SJCRH30 (cell line): ENCODE results near the gene OR5H6. TPM values are rescaled to one million over a fixed set of nuclear protein-coding genes. Genes with fewer than 3 reads are reported as not detected.
"Not testable (repeated sequence)": the region's sequence is repeated elsewhere in the genome, so short reads cannot be mapped to it uniquely, and the experiment has no call there.

Experiments used
- DNase-seq, 2 experiments: peaks; one replicate each; pipeline ENCODE4 v3.0.0-alpha.2; 2015 to 2020
- H3K27ac ChIP-seq: fragments of 250-450 bp; sonication (Bioruptor Pico); 2 replicates; pipeline ENCODE4 v1.5.1; 2020; ENCODE audit warnings: mild to moderate bottlenecking, moderate library complexity
- H3K27me3 ChIP-seq: fragments of 250-450 bp; sonication (Bioruptor Pico); 2 replicates; pipeline ENCODE4 v1.5.1; 2020; ENCODE audit warnings: mild to moderate bottlenecking, moderate library complexity
- H3K36me3 ChIP-seq: fragments of 250-450 bp; sonication (Bioruptor Pico); 2 replicates; pipeline ENCODE4 v1.5.1; 2020; ENCODE audit warnings: mild to moderate bottlenecking, moderate library complexity
- H3K4me1 ChIP-seq: fragments of 250-450 bp; sonication (Bioruptor Pico); 2 replicates; pipeline ENCODE4 v1.5.1; 2020; ENCODE audit warnings: mild to moderate bottlenecking, moderate library complexity
- H3K4me3 ChIP-seq: fragments of 250-450 bp; sonication (Bioruptor Pico); 2 replicates; pipeline ENCODE4 v1.5.1; 2020; ENCODE audit warnings: mild to moderate bottlenecking, moderate library complexity
- H3K9me3 ChIP-seq: fragments of 250-450 bp; sonication (Bioruptor Pico); replicated peaks from 2 replicates; pipeline ENCODE4 v1.5.1; 2020; ENCODE audit warnings: mild to moderate bottlenecking, moderate library complexity
- total RNA-seq: library from RNA; depleted of rRNA; stranded (reverse); fragments of >200 nt; shearing (Covaris generic); gene quantifications from 2 replicates; pipeline ENCODE4 v1.2.3, GENCODE V29; 2014; rRNA removed

OR5H6 gene
- total RNA-seq: not detected in 2 replicates

- Histone ChIP-seq H3K4me1 (no peaks in the 10 kb centered on the region), H3K27me3 (peaks cover 3% of the 10 kb centered on the region; the same call in 1 of the 2 replicates), H3K9me3 (no peaks in the 10 kb centered on the region), H3K27ac (no peak within 1 kb of the TSS), H3K36me3 (no peaks in the 10 kb centered on the region), H3K4me3 (no peak within 1 kb of the TSS)
- DNase-seq: no peak
Observed at GRCh38 chr3:98263944-98264343, at the start of gene OR5H6. Gene OR5H6 (plus strand): TSS chr3:98264244. CDS start chr3:98264333, 89 bp downstream.

- no peaks in the 10 kb centered on the region for H3K9me3 ChIP-seq
- no peaks in the 10 kb centered on the region for H3K4me1 ChIP-seq
- no peaks in the 10 kb centered on the region for H3K27me3 ChIP-seq
Observed at GRCh38 chr3:98215051-98215450, 49.0 kb upstream of the OR5H6 start.

GRCh38 chr3:98223907-98224672 is 40.0 kb upstream of the OR5H6 start:
- Histone ChIP-seq H3K27ac (no peak overlapping the region), H3K27me3 (no peaks in the 10 kb centered on the region; the same call in 1 of the 2 replicates), H3K9me3 (no peaks in the 10 kb centered on the region), H3K4me1 (no peaks in the 10 kb centered on the region), H3K36me3 (no peaks in the 10 kb centered on the region), H3K4me3 (no peak overlapping the region)
- no peak for DNase-seq

More at GRCh38 chr3:98215051-98215450, 49.0 kb upstream of the OR5H6 start:
- no peaks in the 10 kb centered on the region for H3K36me3 ChIP-seq
- no peak for DNase-seq
- H3K27ac ChIP-seq: no peak overlapping the region
- no peak overlapping the region for H3K4me3 ChIP-seq

DNA sequence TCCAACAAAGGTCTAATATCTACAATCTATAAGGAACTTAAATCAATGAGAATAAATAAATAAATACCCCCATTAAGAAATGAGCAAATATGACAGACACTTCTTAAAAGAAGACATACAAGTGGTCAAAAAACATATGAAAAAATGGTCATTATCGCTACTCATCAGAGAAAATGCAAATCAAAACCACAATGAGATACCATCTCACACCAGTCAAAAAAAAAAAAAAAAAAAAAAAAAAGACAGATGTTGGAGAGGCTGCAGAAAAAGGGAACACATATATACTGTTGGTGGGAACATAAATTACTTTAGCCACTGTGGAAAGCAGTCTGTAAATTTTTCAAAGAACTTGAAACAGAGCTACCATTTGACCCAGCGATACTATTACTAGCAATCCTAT is 31.6 kb upstream of the OR5H6 start:
- Histone ChIP-seq H3K4me3 (no peak overlapping the region), H3K36me3 (no peaks in the 10 kb centered on the region), H3K9me3 (no peaks in the 10 kb centered on the region), H3K4me1 (no peaks in the 10 kb centered on the region), H3K27ac (no peak overlapping the region), H3K27me3 (no peaks in the 10 kb centered on the region)
- no peak for DNase-seq

- Histone ChIP-seq H3K36me3 (no peaks in the 10 kb centered on the region), H3K27me3 (no peaks in the 10 kb centered on the region), H3K4me1 (no peaks in the 10 kb centered on the region), H3K27ac (no peak overlapping the region), H3K4me3 (no peak overlapping the region), H3K9me3 (no peaks in the 10 kb centered on the region)
- no peak for DNase-seq
Observed at GRCh38 chr3:98233468-98233867, 30.6 kb upstream of the OR5H6 start.

- Histone ChIP-seq H3K27ac (no peak overlapping the region), H3K4me3 (no peak overlapping the region), H3K36me3 (no peaks in the 10 kb centered on the region), H3K4me1 (no peaks in the 10 kb centered on the region), H3K27me3 (no peaks in the 10 kb centered on the region), H3K9me3 (no peaks in the 10 kb centered on the region)
- no peak for DNase-seq
Observed at GRCh38 chr3:98240131-98240530, 23.9 kb upstream of the OR5H6 start.

- Histone ChIP-seq H3K4me1 (no peaks in the 10 kb centered on the region), H3K27me3 (no peaks in the 10 kb centered on the region), H3K27ac (no peak overlapping the region), H3K9me3 (no peaks in the 10 kb centered on the region), H3K36me3 (no peaks in the 10 kb centered on the region), H3K4me3 (no peak overlapping the region)
- no peak for DNase-seq
Observed at GRCh38 chr3:98242155-98242554, 21.9 kb upstream of the OR5H6 start.

DNA sequence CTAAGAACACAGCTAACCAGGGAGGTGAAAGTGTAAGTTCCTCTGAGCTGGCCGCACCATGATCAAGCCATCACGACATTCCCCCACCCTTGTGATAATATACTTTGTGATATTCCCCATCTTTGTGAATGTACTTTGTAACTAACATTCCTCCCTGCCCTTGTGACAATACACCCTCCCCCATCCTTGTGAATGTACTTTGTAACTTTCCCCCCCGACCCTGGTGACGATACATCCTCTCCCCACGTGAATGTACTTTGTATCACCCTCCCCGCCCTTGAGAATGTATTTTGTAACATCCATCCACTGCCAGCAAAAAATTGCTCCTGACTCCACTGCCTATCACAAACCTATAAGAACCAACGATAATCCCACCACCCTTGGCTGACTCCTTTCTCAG is 20.2 kb upstream of the OR5H6 start:
- Histone ChIP-seq H3K27ac (no peak overlapping the region), H3K9me3 (no peaks in the 10 kb centered on the region), H3K4me3 (no peak overlapping the region), H3K36me3 (no peaks in the 10 kb centered on the region), H3K27me3 (no peaks in the 10 kb centered on the region), H3K4me1 (no peaks in the 10 kb centered on the region)
- no peak for DNase-seq

DNA sequence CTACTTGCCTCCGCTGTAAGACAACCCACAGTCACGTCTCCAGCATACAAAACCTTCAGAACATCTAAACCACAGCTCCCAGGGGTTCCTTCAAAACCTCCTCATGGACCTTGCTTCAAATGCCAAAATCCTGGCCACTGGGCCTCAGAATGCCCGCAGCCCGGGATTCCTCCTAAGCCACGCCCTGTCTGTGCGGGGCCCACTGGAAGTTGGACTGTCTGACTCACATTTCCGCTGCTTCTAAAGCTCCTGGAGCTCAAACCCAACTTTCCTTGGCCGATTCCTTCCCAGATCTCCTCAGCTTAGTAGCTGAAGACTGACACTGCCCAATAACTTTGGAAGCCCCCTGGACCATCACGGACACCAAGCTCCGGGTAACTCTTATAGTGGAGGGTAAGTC is 17.9 kb upstream of the OR5H6 start:
- no peaks in the 10 kb centered on the region for H3K9me3 ChIP-seq
- H3K27me3 ChIP-seq: no peaks in the 10 kb centered on the region
- no peak for DNase-seq
- H3K4me1 ChIP-seq: no peaks in the 10 kb centered on the region
- no peak overlapping the region for H3K4me3 ChIP-seq
- no peak overlapping the region for H3K27ac ChIP-seq
- no peaks in the 10 kb centered on the region for H3K36me3 ChIP-seq

- DNase-seq, H3K4me3 ChIP-seq, H3K27me3 ChIP-seq, H3K36me3 ChIP-seq, H3K9me3 ChIP-seq, H3K27ac ChIP-seq, H3K4me1 ChIP-seq: not testable (repeated sequence)
Observed at GRCh38 chr3:98256026-98256425, 8.0 kb upstream of the OR5H6 start.

DNA sequence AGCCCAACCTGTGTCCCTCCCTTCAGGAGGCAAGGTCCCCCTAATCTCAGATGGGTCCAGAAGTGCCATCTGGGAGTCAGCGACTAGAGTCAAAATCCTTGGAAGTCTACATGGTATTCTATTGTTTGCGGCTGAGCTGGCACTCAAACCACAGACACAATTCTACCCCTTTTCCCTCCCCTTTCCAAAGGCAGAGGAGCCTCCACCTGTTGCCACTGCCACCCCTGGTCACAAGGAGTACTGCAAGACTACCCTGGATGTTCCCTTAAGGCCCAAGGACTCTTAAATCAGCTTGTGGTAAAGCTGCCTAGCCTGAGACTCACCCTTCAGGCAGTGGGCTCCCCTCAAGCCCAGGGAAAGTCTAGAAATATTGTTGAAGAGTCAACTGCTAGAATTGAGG is 4.3 kb upstream of the OR5H6 start:
- no peaks in the 10 kb centered on the region for H3K4me1 ChIP-seq
- H3K27ac ChIP-seq: no peak overlapping the region
- DNase-seq: peak; percentile 24 to 37
- peaks cover 3% of the 10 kb centered on the region; the same call in 1 of the 2 replicates for H3K27me3 ChIP-seq
- no peak overlapping the region for H3K4me3 ChIP-seq
- no peaks in the 10 kb centered on the region for H3K36me3 ChIP-seq
- H3K9me3 ChIP-seq: no peaks in the 10 kb centered on the region

DNA sequence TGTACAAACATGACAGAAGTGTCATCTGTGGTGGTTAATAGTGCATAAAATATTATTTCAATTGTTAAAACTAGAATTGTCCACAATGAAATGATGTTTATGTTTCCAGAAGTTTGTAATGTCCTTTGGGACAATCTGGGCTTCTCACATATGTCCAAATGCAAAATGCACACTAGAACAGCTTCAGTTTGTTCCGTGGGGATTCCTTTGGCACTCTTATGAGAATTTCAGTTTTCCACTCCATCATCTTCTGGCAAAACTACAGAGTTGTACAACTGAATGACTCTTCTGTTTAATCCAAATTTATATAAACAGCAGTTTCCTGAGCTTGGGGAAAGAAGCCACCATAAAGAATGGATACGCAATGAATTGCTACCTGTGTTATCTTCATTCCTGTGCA is 2.0 kb upstream of the OR5H6 start:
- Histone ChIP-seq H3K27ac (no peak overlapping the region), H3K4me3 (no peak overlapping the region), H3K27me3 (peaks cover 3% of the 10 kb centered on the region; the same call in 1 of the 2 replicates), H3K36me3 (no peaks in the 10 kb centered on the region), H3K4me1 (no peaks in the 10 kb centered on the region), H3K9me3 (no peaks in the 10 kb centered on the region)
- no peak for DNase-seq

DNA sequence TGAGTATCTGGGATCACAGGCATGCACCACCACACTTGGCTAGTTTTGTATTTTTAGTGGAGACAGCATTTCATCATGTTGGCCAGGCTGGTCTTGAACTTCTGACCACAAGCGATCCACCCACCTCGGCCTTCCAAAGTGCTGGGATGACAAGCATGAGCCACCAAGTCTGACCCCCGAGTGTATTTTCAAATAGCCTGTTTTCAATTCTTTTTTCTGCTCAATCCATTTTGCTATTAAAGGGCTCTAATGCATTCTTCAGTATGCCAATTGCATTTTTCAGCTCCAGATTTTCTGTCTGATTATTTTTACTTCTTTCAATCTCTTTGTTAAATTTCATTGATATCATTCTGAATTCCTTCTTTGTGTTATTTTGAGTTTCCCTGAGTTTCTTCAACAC is 5.8 kb downstream of the OR5H6 start:
- Histone ChIP-seq H3K27ac (no peak overlapping the region), H3K4me1 (no peaks in the 10 kb centered on the region), H3K27me3 (no peaks in the 10 kb centered on the region), H3K36me3 (no peaks in the 10 kb centered on the region), H3K9me3 (no peaks in the 10 kb centered on the region), H3K4me3 (no peak overlapping the region)
- no peak for DNase-seq

DNA sequence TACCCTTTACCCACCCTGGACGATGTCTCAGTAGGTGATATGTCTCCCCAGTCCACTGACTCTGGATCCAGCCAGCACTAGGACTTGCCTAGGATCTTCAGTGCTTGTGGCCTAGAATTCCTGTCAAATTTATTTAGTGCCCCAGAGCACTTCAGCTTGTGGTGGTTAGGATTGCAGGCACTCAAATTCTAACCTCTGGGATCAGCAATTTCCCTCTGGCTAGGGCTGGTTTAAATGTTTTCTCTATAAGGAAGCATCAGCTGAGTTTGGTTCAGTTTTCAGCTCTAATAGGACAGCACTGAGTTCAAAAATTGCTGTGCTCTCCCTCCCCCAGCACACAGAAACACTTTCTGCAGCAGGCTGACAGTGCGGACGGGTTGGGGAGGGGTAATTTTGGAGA is 8.1 kb downstream of the OR5H6 start:
- Histone ChIP-seq H3K4me1 (no peaks in the 10 kb centered on the region), H3K4me3 (no peak overlapping the region), H3K36me3 (no peaks in the 10 kb centered on the region), H3K27me3 (no peaks in the 10 kb centered on the region), H3K9me3 (no peaks in the 10 kb centered on the region), H3K27ac (no peak overlapping the region)
- no peak for DNase-seq

GRCh38 chr3:98274914-98275313 is 10.9 kb downstream of the OR5H6 start:
- H3K27ac ChIP-seq: no peak overlapping the region
- H3K27me3 ChIP-seq: no peaks in the 10 kb centered on the region
- H3K36me3 ChIP-seq: no peaks in the 10 kb centered on the region
- H3K4me3 ChIP-seq: no peak overlapping the region
- DNase-seq: no peak
- H3K9me3 ChIP-seq: no peaks in the 10 kb centered on the region
- no peaks in the 10 kb centered on the region for H3K4me1 ChIP-seq

DNA sequence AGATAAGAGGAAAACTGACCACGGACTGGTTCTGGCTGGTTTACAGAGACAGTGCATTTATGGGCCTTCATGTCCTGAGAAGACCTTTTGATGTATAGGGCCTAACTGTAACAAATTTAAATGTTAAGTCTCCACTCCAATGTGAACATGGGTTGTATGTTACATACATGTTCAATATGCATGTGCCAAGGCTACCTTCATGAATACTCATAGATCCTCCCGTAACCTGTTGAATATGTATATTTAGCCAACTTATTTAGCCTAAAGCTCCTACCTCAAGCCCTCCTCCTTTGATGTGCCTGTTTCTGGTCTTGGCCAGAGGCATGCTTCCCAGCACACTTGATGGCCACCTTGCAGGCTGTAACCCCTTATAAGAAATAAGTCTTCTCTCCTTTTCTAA is 18.2 kb downstream of the OR5H6 start, which contains the start of gene OR5H2:
Gene OR5H2 (plus strand): TSS at position 301 of the 400 bp plus-strand sequence. CDS start 398 bp downstream, outside the sequence.
- Histone ChIP-seq H3K27ac (no peak within 1 kb of the TSS), H3K9me3 (no peaks in the 10 kb centered on the region), H3K4me3 (no peak within 1 kb of the TSS), H3K4me1 (no peaks in the 10 kb centered on the region), H3K36me3 (no peaks in the 10 kb centered on the region), H3K27me3 (no peaks in the 10 kb centered on the region; the same call in 1 of the 2 replicates)
- DNase-seq: no peak
